ENCODE measurements around the gene DENND10.
"Not testable (repeated sequence)": the region's sequence is repeated elsewhere in the genome, so short reads cannot be mapped to it uniquely, and the experiment has no call there.

The DENND10 gene

DNA sequence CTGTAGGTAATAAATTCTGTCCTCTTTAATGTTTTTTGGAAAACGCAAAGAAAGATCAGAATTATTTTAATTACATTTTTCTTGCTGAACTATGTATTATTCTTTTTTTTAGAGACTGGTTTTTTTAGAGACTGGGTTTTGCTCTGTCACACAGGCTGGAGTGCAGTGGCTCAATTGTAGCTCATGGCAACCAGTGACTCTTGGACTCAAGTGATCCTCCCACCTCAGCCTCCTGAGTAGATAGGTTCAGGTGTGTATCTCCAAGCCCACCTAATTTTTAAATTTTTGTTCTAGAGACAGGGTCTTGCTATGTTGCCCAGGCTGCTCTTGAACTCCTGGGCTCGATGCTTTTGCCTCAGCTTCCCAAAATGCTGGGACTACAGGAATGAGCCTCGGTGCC lies 5.3 kb upstream of the DENND10 start:
- DNase-seq (ENCODE audit: low read depth, low spot score), result no peak

DNA sequence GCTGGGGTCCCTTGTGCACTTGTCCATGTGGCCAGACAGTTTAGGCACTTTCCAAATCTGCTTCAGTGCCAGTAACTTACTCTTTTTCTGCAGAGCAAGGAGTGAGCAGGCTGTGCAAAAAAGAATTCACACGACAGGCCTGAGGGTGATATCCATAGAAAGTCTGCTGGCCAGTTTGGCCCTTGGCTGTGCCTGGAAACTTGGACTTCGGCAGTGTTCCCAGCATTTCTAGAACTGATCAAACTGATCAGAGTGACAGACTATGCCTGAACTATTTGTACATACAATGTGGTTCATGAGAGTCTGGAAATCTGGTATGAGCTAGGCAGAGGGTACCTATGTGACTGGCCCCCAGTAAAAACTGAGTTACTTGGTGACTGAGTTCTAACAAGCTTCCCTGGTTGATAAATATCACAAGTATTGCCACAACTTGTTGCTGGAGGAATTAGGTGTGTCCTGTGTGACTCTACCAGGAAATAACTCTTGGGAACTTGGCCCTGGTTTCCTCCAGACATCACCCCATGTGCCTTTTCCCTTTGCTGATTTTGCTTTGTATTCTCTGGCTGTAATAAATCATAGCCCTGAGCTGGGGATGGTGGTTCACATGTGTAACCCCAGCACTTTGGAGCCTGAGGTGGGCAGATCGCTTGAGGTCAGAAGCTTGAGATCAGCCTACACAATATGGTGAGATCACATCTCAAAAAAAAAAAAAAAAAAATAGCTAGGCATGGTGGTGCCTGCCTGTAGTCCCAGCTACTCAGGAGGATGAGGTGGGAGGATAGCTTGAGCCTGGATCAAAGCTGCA lies 3.3 kb upstream of the DENND10 start:
- DNase-seq (ENCODE audit: low read depth, low spot score), result no peak

DNA sequence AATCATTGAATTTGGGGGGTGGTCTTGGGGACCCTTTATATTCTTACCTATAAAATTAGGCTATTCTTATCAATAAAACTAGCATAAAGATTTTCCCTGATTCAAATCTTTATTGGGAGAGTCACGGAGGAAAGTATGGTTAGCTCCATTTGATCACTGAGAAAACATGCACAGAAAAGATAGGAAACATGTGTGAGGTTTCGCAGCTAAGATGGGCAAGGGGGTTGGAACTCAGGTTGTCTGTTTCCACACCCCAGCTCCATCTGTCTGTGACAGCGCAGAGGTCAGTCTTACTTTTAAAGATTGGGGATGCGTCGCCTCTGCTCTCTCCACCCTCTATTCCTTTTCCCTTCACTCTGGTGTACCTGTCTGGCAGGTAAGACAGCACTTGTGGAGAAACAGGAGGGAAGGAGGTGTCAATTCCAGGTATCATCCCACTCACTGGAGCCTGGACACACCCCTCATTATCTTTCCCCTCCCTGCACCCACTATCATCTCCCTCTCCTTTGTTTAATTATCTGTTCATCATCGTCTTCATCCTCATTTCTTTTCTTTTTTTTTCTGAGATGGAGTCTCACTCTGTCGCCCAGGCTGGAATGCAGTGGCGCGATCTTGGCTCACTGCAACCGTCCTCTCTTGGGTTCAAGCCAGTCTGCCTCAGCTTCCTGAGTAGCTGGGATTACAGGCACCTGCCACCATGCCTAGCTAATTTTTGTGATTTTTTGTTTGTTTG lies 2.4 kb upstream of the DENND10 start:
- no peak for DNase-seq (ENCODE audit: low read depth, low spot score)

DNA sequence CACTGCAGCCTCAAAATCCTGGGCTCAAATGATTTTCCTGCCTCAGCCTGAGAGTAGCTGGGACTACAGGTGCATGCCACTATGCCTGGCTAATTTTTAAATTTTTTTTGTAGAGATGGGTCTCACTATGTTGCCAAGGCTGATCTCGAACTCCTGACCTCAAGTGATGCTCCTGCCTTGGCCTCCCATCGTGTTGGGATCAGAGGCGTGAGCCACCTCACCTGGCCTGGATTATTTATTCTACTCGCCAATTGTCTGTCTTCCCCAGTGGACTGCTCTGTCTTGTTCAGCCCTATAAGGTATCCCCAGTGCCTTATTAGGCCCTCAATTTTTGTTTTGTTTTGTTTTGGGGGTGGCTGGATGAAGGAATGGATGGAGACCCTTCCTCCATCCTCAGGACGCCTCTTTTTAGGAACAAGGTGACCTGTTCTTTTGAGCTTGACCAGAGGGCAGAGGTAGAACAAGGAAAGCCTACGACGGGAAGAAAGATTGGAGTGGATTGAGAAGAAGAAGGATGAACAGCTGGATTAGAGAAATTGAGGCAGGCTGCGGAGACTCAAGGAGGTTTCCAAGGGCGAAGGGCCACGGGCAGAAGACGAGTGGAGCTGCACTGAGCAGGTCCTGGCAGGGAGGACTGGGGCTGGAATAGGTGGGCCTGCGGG lies 541 bp upstream of the DENND10 start:
- no peak for DNase-seq (ENCODE audit: low read depth, low spot score)

DNA sequence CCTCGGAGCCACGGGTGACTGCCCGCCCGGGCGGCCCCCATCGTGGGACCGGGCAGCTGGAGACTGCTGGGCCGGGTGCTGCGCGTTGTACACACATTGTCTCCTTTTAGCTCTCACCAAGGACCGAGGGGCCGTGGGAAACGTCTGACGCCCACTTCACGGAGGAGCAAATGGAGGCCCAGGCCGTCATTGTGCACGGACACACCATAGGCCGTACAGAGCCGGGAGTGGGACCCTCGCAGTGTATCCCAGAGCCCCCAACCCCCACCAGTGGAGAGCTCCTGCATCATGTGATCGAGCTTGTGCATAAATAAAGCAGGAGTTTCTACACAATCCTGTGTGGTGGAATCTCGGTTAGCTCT lies 722 bp downstream of the DENND10 start:
- DNase-seq (ENCODE audit: low read depth, low spot score), result no peak

DNA sequence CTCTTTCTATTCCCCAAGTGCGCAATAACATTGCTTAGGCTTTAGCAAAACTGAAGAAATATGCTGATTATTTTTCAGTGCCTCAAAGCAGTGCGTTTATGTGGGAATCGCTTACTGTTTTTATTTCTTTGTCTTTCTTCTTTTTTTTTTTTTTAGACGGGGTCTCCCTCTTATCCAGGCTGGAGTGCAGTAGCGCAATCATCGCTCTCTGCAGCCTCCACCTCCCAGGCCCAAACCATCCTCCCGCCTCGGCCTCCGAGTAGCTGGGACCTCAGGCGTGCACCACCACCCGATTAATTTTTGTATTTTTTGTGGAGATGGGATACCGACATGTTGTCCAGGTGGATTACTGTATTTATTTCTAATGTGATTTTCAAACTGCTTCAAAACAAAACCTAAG lies 1.2 kb downstream of the DENND10 start:
- DNase-seq (ENCODE audit: low read depth, low spot score), result no peak

DNA sequence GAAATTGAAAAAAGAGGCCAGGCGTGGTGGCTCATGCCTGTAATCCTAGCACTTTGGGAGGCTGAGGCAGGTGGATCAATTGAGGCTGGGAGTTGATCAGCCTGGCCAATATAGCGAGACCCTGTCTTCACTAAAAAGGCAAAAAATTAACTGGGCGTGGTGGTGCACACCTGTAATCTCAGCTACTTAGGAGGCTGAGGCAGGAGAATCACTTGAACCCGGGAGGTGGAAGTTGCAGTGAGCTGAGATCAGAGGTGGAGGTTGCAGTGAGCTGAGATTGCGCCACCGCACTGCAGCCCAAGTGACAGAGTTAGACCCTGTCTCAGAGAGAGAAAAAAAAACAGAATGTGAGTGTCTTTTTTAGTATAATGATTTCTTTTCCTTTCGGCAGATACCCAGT lies 2.0 kb downstream of the DENND10 start:
- not testable (repeated sequence) for DNase-seq (ENCODE audit: low read depth, low spot score)

DNA sequence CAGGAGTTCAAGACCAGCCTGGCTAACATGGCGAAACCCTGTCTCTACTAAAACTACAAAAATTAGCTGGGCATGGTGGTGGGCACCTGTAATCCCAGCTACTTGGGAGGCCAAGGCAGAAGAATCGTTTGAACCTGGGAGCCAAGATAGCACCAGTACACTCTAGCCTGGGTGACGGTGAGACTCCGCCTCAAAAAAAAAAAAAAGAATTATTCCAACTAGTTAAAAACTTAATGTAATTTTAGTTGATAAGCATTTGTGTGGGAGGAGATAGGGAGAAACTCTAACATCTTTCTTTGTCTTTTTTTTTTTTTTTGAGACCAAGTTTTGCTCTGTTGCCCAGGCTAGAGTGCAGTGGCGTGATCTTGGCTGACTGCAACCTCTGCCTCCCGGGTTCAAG lies 3.2 kb downstream of the DENND10 start:
- not testable (repeated sequence) for DNase-seq (ENCODE audit: low read depth, low spot score)

DNA sequence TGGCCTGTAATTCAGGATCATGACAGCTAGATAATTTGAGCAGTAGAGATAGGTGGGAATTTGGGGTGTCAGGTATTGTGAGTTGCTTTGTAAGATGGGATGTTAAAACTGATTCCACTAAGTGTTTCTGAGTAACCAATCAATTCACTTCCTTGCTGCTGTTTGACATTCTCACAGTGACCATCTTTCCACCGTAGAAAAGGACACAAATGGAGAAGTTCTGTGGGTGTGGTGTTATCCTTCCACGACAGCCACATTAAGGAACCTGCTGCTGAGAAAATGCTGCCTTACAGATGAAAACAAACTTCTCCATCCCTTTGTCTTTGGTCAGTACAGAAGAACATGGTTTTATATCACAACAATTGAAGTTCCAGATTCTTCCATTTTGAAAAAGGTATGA lies 3.9 kb downstream of the DENND10 start:
- DNase-seq (ENCODE audit: low read depth, low spot score), result not testable (repeated sequence)

DNA sequence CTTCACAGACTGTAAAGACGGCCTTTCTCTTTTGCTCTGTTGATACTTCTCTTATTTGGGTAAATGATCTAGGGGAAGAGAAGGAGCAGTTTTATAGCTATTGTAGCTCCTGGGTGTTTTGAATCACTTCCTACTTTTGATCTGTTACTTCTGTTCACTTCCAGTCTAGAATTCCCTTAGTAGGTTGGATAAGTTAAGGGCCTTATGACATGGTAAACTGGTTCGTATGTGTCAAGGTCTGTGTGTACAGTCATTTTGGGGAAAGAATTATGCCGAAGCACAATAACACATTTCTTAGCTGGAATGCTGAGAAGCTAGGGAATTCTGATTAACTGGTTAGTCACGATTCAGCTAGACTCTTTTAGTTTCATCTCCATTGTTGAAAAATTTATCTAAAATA lies 8.1 kb downstream of the DENND10 start:
- DNase-seq (ENCODE audit: low read depth, low spot score), result no peak

DNA sequence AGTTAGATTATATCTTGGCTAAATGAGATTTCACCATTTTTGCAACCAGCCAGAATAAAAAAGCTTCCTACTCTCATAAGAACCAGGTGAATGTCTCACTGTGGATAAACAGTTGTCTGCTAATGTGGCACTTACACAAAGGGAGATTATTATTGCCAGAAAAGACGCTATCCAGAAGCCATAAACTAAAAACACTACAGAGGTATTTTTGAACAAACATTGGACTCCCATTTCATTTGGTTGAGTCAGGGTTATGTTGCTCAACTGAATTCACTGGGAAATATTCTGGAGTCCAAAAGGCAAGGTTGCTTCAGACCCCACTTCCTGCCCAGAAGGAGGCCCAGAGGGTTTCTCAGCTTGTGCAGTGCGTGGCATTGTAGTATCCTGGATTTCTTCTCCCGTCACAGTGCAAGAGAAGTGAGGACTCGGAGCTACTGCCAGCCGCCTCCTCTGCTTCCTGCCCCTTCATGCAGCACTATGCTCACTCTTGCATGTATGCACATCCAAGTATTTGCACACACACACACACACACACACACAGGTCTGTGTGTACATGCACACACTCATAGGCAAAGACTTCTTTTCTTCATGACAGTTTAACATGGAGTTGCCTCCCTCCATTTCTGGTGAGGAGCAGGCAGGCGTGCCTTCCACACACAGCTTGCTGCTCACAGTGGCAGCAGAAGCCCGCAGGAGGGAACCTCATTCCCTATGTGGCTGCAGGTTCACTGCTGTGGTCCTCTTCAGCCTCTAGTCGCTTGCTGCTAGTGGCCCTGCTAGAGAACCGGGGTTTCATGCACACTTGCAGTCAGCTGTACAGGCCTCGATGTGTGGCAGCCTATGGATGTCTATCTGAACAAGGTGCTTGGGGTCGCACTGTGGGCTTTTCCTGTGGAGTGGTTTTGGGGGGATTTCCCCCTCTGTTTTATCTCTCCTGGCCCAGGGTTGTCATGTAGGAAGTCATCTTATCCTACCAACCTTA lies 10.1 kb downstream of the DENND10 start:
- DNase-seq (ENCODE audit: low read depth, low spot score), result no peak

DNA sequence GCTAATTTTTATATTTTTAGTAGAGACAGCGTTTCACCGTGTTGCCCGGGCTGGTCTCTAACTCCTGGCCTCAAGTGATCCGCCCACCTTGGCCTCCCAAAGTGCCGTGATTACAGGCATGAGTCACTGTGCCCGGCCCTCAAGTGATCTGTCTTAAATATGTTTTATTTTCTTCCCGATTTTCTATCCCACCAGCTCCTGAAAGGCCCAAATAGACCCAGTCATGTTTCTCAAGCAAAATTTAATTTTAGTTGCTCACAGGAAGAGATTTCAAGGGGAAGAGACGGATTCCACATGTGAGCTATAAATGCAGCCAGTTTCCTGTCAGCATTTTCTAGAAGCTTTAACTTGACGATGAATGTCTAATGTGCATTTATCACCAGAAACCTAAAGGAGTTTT lies 12.0 kb downstream of the DENND10 start:
- DNase-seq (ENCODE audit: low read depth, low spot score), result no peak

DNA sequence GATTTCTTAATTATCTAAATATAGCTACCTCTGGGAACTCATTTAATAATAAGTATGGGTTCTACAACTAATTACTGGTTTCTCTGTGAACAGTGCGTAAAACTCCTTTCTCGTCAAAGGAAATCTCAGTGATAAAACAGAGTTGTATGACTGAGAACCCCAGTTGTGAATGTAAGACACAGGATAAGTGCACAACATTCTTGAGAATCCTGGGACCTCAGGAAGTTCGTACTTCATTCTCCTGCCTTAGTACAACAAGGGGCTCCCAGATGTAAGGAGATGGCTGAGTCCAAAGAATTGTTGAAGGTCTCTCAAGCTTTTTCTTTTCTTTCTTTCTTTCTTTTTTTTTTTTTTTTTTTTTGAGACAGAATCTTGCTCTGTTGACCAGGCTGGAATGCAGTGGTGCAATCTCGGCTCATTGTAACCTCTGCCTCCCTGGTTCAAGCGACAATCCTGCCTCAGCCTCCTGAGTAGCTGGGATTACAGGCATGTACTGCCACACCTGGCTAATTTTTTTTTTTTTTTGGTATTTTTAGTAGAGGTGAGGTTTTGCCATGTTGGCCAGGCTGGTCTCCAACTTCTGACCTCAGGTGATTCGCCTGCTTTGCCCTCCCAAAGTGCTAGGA lies 12.5 kb downstream of the DENND10 start:
- no peak for DNase-seq (ENCODE audit: low read depth, low spot score)

DNA sequence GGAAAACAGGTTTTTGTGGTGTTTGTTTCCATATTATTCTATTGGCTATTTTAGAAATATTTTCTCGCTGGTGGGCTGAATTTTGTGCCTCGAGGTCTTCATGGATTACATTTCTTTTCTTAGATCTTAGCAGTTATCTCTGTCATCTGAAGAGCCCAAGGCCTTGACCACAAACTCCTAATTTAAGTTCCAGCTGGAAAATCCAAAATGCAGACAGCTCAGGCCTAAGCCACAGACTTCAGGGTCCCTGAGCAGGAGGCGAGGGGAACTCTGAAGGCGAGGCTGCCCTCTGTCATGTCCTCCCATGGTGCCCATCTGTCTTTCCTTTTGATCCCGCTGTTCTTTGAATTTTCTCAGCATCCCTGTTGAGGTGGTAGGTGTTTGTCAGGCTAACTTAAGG lies 14.3 kb downstream of the DENND10 start:
- DNase-seq (ENCODE audit: low read depth, low spot score), result no peak

DNA sequence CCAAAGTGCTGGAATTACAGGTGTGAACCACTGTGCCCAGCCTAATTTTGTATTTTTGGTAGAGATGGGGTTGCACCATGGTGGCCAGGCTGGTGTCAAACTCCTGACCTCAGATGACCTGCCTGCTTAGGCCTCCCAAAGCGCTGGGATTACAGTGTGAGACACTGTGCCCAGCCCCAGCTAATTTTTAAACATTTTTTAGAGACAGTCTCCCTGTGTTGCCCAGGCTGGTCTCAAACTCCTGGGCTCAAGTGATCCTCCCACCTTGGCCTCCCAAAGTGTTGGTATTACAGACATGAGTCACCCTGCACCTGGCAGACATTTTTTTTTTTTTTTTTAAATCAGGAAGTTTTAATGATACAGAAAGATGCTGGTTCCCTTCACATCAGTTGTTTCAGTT lies 15.5 kb downstream of the DENND10 start:
- no peak for DNase-seq (ENCODE audit: low read depth, low spot score)

DNA sequence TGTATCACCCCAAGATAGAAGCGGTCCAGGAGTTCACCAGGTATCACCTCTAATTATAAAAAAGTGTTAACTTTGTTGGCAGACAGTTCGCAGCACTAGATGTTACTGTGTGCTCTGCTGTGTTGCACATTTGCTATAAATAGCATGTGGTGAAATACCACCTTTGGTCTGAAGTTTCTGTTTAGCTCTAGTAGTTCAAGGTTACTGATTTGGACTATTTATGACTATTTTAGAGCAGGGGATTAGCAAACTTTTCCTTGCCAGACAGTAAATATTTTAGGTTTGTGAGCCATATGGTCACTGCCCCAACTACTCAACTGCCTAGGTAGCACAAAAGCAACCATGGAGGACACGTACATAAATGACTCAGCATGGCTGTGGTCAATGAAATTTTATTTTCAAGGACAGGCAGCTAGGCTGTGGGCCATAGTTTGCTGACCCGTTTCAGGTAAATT lies 16.5 kb downstream of the DENND10 start:
- no peak for DNase-seq (ENCODE audit: low read depth, low spot score)

DNA sequence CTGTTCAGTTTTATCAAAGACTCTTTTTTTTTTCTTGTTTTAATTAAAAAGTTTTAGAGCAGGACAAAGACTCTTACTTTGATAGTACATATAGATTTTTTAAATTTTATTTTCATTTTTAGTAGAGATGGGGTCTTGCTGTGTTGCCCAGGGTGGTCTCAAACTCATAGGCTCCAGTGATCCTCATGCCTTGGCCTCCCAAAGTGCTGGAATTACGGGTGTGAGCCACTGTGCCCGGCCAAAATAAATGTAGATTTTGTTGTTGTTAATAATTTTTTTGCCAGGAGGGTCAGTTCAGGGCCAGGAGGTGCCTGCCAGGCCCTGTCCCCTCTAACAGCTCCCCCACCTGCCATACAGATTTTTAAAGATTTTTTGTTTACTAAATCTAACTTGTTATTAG lies 17.0 kb downstream of the DENND10 start:
- DNase-seq (ENCODE audit: low read depth, low spot score), result no peak

DNA sequence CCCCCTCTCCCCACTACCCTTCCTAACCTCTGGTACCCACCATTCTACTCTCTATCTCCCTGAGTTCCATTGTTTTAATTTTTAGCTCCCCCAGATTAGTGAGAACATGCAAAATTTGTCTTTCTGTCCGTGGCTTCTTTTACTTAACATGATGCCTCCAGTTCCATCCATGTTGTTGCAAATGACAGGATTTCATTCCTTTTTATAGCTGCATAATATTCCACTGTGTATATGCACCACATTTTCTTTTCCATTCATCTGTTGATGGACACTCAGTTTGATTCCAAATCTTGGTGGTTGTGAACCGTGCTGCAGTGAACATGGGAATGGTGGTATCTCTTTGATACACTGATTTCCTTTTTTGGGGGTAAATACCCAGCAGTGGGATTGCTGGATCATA lies 22.0 kb downstream of the DENND10 start:
- DNase-seq (ENCODE audit: low read depth, low spot score), result no peak

DNA sequence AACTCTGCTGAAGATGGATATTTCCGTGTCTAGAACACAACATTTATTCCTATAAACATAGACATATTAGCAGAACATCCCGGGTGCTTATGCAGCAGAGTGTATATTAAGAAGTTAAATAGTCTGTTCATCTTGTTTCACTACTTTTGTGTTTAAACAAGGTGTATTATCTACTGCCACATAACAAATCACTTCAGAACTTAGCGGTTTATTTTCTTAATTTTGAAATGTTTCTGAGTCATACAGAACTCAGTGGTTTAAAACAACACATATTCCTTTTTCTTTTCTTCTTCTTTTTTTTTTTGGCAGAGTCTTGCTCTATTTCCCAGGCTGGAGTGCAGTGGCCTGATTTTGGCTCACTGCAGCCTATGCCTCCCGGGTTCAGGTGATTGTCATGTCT lies 25.8 kb downstream of the DENND10 start:
- no peak for DNase-seq (ENCODE audit: low read depth, low spot score)

DNA sequence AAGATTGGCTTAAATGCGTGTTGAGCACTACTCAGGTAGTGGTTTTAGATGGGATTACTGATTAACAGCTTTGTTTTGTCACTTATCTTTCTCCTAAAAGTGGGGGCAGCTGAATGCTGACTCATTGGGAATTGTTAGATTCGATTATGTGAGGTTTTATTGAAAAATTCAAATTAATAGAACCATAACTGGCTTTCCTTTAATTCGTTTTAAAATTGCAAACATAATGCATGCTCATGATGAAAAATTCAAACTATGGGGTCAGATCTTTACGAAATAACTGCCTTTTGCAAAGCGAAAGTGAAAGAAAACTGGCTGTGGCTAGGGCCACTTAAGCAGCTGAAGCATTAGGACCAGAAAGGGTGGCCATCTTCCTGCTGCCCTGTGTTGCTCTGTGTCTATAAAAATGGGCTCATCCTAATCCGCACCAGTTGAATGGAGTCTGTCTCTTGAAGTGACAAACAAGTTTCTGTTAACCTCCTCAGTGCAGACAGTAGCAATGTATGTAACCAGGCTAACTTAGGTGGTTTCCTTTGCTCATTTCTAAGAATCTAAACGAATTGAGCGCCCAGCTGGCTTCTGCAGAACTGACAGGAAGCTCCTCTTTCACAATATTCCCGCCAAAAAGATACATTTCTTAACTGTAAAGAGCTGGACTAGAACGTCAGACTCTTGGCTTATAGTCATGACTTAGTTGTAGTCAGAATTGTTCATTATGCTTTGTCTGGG lies 27.8 kb downstream of the DENND10 start:
- no peak for DNase-seq (ENCODE audit: low read depth, low spot score)
